KMS-11 (cell line): ENCODE results near the gene P4HB.

Source experiments
- H2AFZ ChIP-seq: fragments of 200-600 bp; sonication (generic); 2 replicates; pipeline ENCODE4 v1.6.1; 2016; ENCODE audit warnings: antibody characterized with exemption, mixed run types, low read depth
- H3K27ac ChIP-seq: fragments of 200-600 bp; sonication (generic); 2 replicates; pipeline ENCODE4 v1.6.1; 2016; ENCODE audit warnings: mild to moderate bottlenecking, mixed run types
- H3K27me3 ChIP-seq: fragments of 200-600 bp; sonication (generic); 2 replicates; pipeline ENCODE4 v1.6.1; 2017; ENCODE audit warnings: mild to moderate bottlenecking, low read depth, mixed run types, moderate library complexity; ENCODE audit not compliant: insufficient read depth
- H3K36me3 ChIP-seq: fragments of 200-600 bp; sonication (generic); 2 replicates; pipeline ENCODE4 v1.6.1; 2017; ENCODE audit warnings: mild to moderate bottlenecking, mixed run types; ENCODE audit not compliant: insufficient read depth
- H3K4me1 ChIP-seq: fragments of 200-600 bp; sonication (generic); 2 replicates; pipeline ENCODE4 v1.6.1; 2016; ENCODE audit warnings: mild to moderate bottlenecking, low read depth, mixed run types; ENCODE audit not compliant: poor library complexity, severe bottlenecking
- H3K4me2 ChIP-seq: fragments of 200-600 bp; sonication (generic); 2 replicates; pipeline ENCODE4 v1.7.0; 2016; ENCODE audit warnings: mild to moderate bottlenecking, mixed run types
- H3K4me3 ChIP-seq: fragments of 200-600 bp; sonication (generic); IDR thresholded peaks from 2 replicates; pipeline ENCODE4 v1.6.1; 2017; ENCODE audit warnings: low read depth, low read length, mixed read lengths; ENCODE audit not compliant: insufficient read depth
- H3K79me2 ChIP-seq: fragments of 200-600 bp; sonication (generic); 2 replicates; pipeline ENCODE4 v1.6.1; 2016; ENCODE audit warnings: low read depth, mixed run types; ENCODE audit not compliant: insufficient read depth
- H3K9ac ChIP-seq: fragments of 200-600 bp; sonication (generic); 2 replicates; pipeline ENCODE4 v1.6.1; 2016; ENCODE audit warnings: mild to moderate bottlenecking, mixed run types
- H4K20me1 ChIP-seq: fragments of 200-600 bp; sonication (generic); 2 replicates; pipeline ENCODE4 v1.6.1; 2016; ENCODE audit warnings: mild to moderate bottlenecking, mixed run types; ENCODE audit not compliant: insufficient read depth
- CTCF ChIP-seq: fragments of 200-600 bp; sonication (generic); conservative IDR thresholded peaks from 2 replicates; pipeline ENCODE4 v1.6.1; 2017; ENCODE audit warnings: low read depth, mild to moderate bottlenecking, antibody characterized with exemption, low read length, moderate library complexity, mixed read lengths

The P4HB gene

GRCh38 chr17:81810476-81810875 lies 49.9 kb downstream of the P4HB start:
- Histone ChIP-seq H3K36me3 (no peaks in the 10 kb centered on the region), H3K4me1 (no peaks in the 10 kb centered on the region), H3K4me2 (no peak overlapping the region), H3K27ac (no peak overlapping the region), H3K79me2 (no peaks in the 10 kb centered on the region), H3K4me3 (no peak overlapping the region), H3K9ac (no peak overlapping the region), H2AFZ (no peak overlapping the region), H4K20me1 (no peaks in the 10 kb centered on the region), H3K27me3 (peaks cover 93% of the 10 kb centered on the region)
- no peak for TF ChIP-seq CTCF

GRCh38 chr17:81809556-81809998 lies 50.8 kb downstream of the P4HB start:
- Histone ChIP-seq H3K9ac (no peak overlapping the region), H3K27me3 (peaks cover 96% of the 10 kb centered on the region), H3K4me1 (no peaks in the 10 kb centered on the region), H3K4me2 (no peak overlapping the region), H3K27ac (no peak overlapping the region), H3K36me3 (no peaks in the 10 kb centered on the region), H4K20me1 (no peaks in the 10 kb centered on the region), H3K79me2 (no peaks in the 10 kb centered on the region), H3K4me3 (no peak overlapping the region), H2AFZ (no peak overlapping the region)
- no peak for TF ChIP-seq CTCF

GRCh38 chr17:81808778-81809555 lies 51.4 kb downstream of the P4HB start:
- Histone ChIP-seq H3K27me3 (peaks cover 95% of the 10 kb centered on the region), H3K4me2 (no peak overlapping the region), H3K4me1 (no peaks in the 10 kb centered on the region), H3K79me2 (no peaks in the 10 kb centered on the region), H3K27ac (no peak overlapping the region), H3K9ac (no peak overlapping the region), H2AFZ (no peak overlapping the region), H4K20me1 (no peaks in the 10 kb centered on the region), H3K4me3 (no peak overlapping the region), H3K36me3 (no peaks in the 10 kb centered on the region)
- TF ChIP-seq CTCF: no peak

- H4K20me1 ChIP-seq: no peaks in the 10 kb centered on the region
- H3K9ac ChIP-seq: no peak overlapping the region
- H3K36me3 ChIP-seq: no peaks in the 10 kb centered on the region
- no peaks in the 10 kb centered on the region for H3K4me1 ChIP-seq
- peaks cover 93% of the 10 kb centered on the region for H3K27me3 ChIP-seq
- TF ChIP-seq CTCF: no peak
- H3K27ac ChIP-seq: no peak overlapping the region
- no peak overlapping the region for H2AFZ ChIP-seq
- H3K4me3 ChIP-seq: no peak overlapping the region
- H3K79me2 ChIP-seq: no peaks in the 10 kb centered on the region
- no peak overlapping the region for H3K4me2 ChIP-seq
Observed at GRCh38 chr17:81807839-81808238, 52.5 kb downstream of the P4HB start.
